GM12864 (cell line): ENCODE measurements around the gene WNT1.

Source experiments
- DNase-seq: peaks from one replicate; pipeline ENCODE4 v3.0.0-alpha.2; 2011; ENCODE audit warnings: low read depth
- H3K4me3 ChIP-seq: 2 replicates; pipeline ENCODE4 v1.5.1; 2011; ENCODE audit warnings: mild to moderate bottlenecking, low read depth, low read length, control low read depth
- TF ChIP-seq, protein P1 (sequence below): IDR thresholded peaks from 2 replicates; pipeline ENCODE4 v1.5.1; 2011; ENCODE audit warnings: low read depth, mild to moderate bottlenecking, moderate library complexity, low read length, control low read depth, inconsistent platforms; ENCODE audit errors: missing control alignments

Gene WNT1

DNA sequence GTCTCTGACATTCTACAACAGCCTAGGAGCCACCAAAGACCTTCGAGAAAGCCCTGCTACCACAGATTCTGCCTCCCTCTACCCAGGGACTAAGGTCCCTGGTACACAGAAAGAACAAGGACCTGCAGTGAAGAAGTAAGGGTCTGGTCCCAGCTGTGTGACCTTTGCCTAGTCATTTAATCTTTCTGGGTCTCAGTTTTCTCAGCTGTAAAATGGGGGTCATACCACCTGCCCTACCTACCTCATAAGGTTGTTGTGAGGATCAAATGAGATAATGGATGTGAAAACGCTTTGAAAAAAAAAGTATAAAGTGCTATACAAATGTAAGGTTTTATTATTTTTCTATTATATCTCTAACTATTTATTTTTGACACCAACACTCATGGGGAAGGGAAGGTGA is 45.7 kb downstream of the WNT1 start:
- TF ChIP-seq, protein P1, sequence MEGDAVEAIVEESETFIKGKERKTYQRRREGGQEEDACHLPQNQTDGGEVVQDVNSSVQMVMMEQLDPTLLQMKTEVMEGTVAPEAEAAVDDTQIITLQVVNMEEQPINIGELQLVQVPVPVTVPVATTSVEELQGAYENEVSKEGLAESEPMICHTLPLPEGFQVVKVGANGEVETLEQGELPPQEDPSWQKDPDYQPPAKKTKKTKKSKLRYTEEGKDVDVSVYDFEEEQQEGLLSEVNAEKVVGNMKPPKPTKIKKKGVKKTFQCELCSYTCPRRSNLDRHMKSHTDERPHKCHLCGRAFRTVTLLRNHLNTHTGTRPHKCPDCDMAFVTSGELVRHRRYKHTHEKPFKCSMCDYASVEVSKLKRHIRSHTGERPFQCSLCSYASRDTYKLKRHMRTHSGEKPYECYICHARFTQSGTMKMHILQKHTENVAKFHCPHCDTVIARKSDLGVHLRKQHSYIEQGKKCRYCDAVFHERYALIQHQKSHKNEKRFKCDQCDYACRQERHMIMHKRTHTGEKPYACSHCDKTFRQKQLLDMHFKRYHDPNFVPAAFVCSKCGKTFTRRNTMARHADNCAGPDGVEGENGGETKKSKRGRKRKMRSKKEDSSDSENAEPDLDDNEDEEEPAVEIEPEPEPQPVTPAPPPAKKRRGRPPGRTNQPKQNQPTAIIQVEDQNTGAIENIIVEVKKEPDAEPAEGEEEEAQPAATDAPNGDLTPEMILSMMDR: no peak
- no peak overlapping the region for H3K4me3 ChIP-seq
- DNase-seq: no peak

DNA sequence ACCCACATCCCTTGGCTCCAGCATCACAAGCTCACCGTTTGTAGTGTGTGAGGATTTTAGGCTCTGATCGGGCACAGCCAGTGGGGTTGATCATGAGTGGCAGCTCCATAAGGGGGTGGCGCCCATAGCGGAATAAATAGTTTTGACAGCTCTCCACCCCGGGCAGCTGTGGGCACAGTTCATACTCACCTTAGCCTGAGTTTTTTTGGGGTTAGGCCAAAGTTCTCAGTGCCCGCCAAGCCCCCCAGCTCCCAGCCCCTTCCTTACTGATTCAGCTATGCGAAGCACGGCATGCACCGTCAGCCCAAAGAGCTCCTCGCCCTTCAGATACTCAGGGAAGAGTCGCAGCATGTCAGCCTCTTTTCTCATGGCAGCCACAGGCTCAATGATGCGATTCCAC is 46.4 kb downstream of the WNT1 start:
- H3K4me3 ChIP-seq: no peak overlapping the region
- TF ChIP-seq, protein P1: no peak
- no peak for DNase-seq

GRCh38 chr12:49025463-49025862 is 47.3 kb downstream of the WNT1 start:
- no peak for DNase-seq
- TF ChIP-seq, protein P1: no peak

DNA sequence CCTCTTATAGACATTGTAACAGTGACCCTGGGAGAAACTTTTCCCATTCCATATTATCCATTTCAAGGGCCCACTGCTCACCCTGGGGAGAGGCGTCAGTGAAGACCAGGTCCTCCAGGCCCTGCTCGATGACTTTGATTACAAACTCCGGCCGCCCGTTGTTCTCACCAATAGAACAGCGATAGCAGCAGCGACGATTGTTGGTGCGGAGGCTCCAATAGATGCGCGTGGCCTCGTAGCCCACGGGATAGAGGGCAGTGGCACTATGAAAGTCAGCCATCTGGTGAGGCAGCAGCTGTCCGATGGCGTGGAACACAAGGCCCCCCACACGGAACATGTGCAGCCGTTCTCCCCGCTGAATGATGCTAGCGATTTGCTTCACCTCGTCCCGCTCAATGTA is 48.0 kb downstream of the WNT1 start:
- no peak for DNase-seq
- no peak overlapping the region for H3K4me3 ChIP-seq
- TF ChIP-seq, protein P1: no peak

More at GRCh38 chr12:49025463-49025862, 47.3 kb downstream of the WNT1 start:
- no peak overlapping the region for H3K4me3 ChIP-seq

- TF ChIP-seq, protein P1: no peak
Observed at GRCh38 chr12:49026678-49027480, 48.8 kb downstream of the WNT1 start.

GRCh38 chr12:49027846-49028555 is 49.9 kb downstream of the WNT1 start:
- DNase-seq: no peak
- no peak overlapping the region for H3K4me3 ChIP-seq
- TF ChIP-seq, protein P1: no peak

More at GRCh38 chr12:49026678-49027480, 48.8 kb downstream of the WNT1 start:
- no peak for DNase-seq
- no peak overlapping the region for H3K4me3 ChIP-seq
